NT2/D1 (cell line): ENCODE results near the gene YRDC.
A peak's percentile ranks its signal among the peaks of the same experiment; 100 is the strongest.

Experiments used
- DNase-seq: peaks from one replicate; pipeline ENCODE4 v3.0.0-alpha.2; 2011; ENCODE audit warnings: low read depth, low spot score
- H3K27me3 ChIP-seq: 2 replicates; pipeline ENCODE4 v1.6.0; 2011; ENCODE audit warnings: mild to moderate bottlenecking; ENCODE audit not compliant: insufficient read length, insufficient read depth
- H3K36me3 ChIP-seq: 2 replicates; pipeline ENCODE4 v1.6.1; 2011; ENCODE audit warnings: mild to moderate bottlenecking, low read length, mixed read lengths; ENCODE audit not compliant: insufficient read depth, insufficient read length
- H3K4me1 ChIP-seq: 2 replicates; pipeline ENCODE4 v1.5.1; 2011; ENCODE audit not compliant: insufficient read depth, insufficient read length
- H3K4me3 ChIP-seq: 2 replicates; pipeline ENCODE4 v1.5.1; 2011; ENCODE audit warnings: low read depth; ENCODE audit not compliant: insufficient read length
- H3K9ac ChIP-seq: 2 replicates; pipeline ENCODE4 v1.6.0; 2011; ENCODE audit warnings: low read depth; ENCODE audit not compliant: insufficient read length
- H3K9me3 ChIP-seq: 2 replicates; pipeline ENCODE4 v1.5.1; 2011; ENCODE audit warnings: mild to moderate bottlenecking, low read length; ENCODE audit not compliant: insufficient read depth
- SUZ12 ChIP-seq: IDR thresholded peaks from 2 replicates; pipeline ENCODE4 v1.6.1; 2011; ENCODE audit not compliant: insufficient read length, insufficient read depth; ENCODE audit errors: extremely low read depth
- YY1 ChIP-seq: IDR thresholded peaks from 2 replicates; pipeline ENCODE4 v1.6.1; 2011; ENCODE audit not compliant: insufficient read length, insufficient read depth
- ZNF274 ChIP-seq: IDR thresholded peaks from 2 replicates; pipeline ENCODE4 v1.6.1; 2011; ENCODE audit warnings: mild to moderate bottlenecking, low read depth, low read length

YRDC gene

GRCh38 chr1:37755290-37755689 is 52.7 kb downstream of the YRDC start:
- H3K27me3 ChIP-seq, result peaks cover 87% of the 10 kb centered on the region
- H3K36me3 ChIP-seq, result no peaks in the 10 kb centered on the region
- H3K9me3 ChIP-seq, result no peaks in the 10 kb centered on the region
- no peak for DNase-seq
- no peak for TF ChIP-seq ZNF274
- no peak for TF ChIP-seq YY1
- no peak for TF ChIP-seq SUZ12
- H3K4me1 ChIP-seq, result peaks cover 12% of the 10 kb centered on the region
- no peak overlapping the region for H3K4me3 ChIP-seq
- H3K9ac ChIP-seq, result no peak overlapping the region

- Histone ChIP-seq H3K9ac (no peak overlapping the region), H3K4me1 (peaks cover 12% of the 10 kb centered on the region), H3K4me3 (peak overlapping the region; percentile 6), H3K9me3 (no peaks in the 10 kb centered on the region), H3K36me3 (no peaks in the 10 kb centered on the region), H3K27me3 (peaks cover 78% of the 10 kb centered on the region)
- peak; percentile 4 for TF ChIP-seq SUZ12
- no peak for TF ChIP-seq YY1
- DNase-seq, result no peak
These were observed 54.3 kb downstream of the YRDC start for GRCh38 chr1:37753473-37754321.
